Measurements from ENCODE around the gene OR4F6. TPM values are rescaled to one million over a fixed set of nuclear protein-coding genes. Genes with fewer than 3 reads are reported as not detected.

OR4F6 gene
- total and polyA plus RNA-seq, 9 of the 15 experiments (the other 6 are each of a cell fraction or from before 2014, with no cell fraction given), result not detected

GRCh38 chr15:101813803-101814534, 10.7 kb downstream of the OR4F6 start:
- Histone ChIP-seq H3K9ac (ENCODE audit: insufficient read depth in 1 of 2, low read depth in 2 of 2, low read length in 2 of 2) (no peak overlapping the region), H3K4me3 (no peak overlapping the region), H2AFZ (ENCODE audit: low read depth, low read length) (no peak overlapping the region), H3K9me1 (ENCODE audit: control insufficient read depth, insufficient read depth, low read length) (no peaks in the 10 kb centered on the region), H3K27ac (ENCODE audit: extremely low read depth, low read depth, low read length) (no peak overlapping the region), H3K4me1 (replicated peaks in 1 of 2; ENCODE audit: control insufficient read depth in 2 of 2, insufficient read depth in 2 of 2, low read length in 2 of 2) (no peaks in the 10 kb centered on the region), H3K79me2 (ENCODE audit: control insufficient read depth, insufficient read depth, low read length) (no peaks in the 10 kb centered on the region), H3K9me3 (replicated peaks; ENCODE audit: control insufficient read depth, insufficient read depth, low read depth, low read length) (no peaks in the 10 kb centered on the region), H3K27me3 (ENCODE audit: control insufficient read depth in 2 of 2, insufficient read depth in 2 of 2, low read length in 2 of 2) (0 out of 5 replicates have a peak, but pooled peaks cover 0 to 2% of the 10 kb centered on the region in 2 experiments), H3K4me2 (ENCODE audit: insufficient read depth, low read length) (no peak overlapping the region), H3K36me3 (ENCODE audit: control insufficient read depth, insufficient read depth, low read length) (no peaks in the 10 kb centered on the region), H4K20me1 (replicated peaks; ENCODE audit: control insufficient read depth, insufficient read depth, low read length) (no peaks in the 10 kb centered on the region)
- in situ Hi-C loops (cut with MboI) (no loop called here), intact Hi-C loops (cut with micrococcal nuclease) (no loop called here)
- ATAC-seq, result no peak
- FAIRE-seq, result no peak
- CTCF ChIA-PET (ENCODE audit: low intra/inter-chr PET ratio), result no interaction called here
- 3% methylated on average over 3 of the region's 3 CpGs for WGBS (ENCODE audit: insufficient coverage, low coverage, missing lambda C conversion rate)
- peak; percentile 64; the same call in 1 of the 2 replicates for TF ChIP-seq NFE2L1 (tag; IDR thresholded peaks at IDR 0.05; ENCODE audit: borderline replicate concordance, low read depth)
- TF ChIP-seq NFE2 (IDR thresholded peaks at IDR 0.05; ENCODE audit: low read depth), result peak; percentile 54
- TF ChIP-seq MAFG (tag; conservative IDR thresholded peaks at IDR 0.05), result peak; percentile 78
- TF ChIP-seq ZNF274 (IDR thresholded peaks at IDR 0.05; ENCODE audit: borderline replicate concordance, low read depth, low read length), result no peak
- TF ChIP-seq HNRNPK (IDR thresholded peaks at IDR 0.05; ENCODE audit: low read depth, low read length, poor library complexity, severe bottlenecking), result no peak
- peak; percentile 41; the same call in 1 of the 2 replicates for TF ChIP-seq ZNF316 (IDR thresholded peaks at IDR 0.05)
- POLR2A ChIA-PET, result no interaction called here
- no peak for DNase-seq (ENCODE audit: extremely low read depth in 1 of 4, low spot score in 3 of 4)
- no TSS peak for BruUV-seq (replicated peaks)
